GM21381 (cell line): ENCODE results near the gene FUT7.
"Not testable (repeated sequence)": the region's sequence is repeated elsewhere in the genome, so short reads cannot be mapped to it uniquely, and the experiment has no call there.

Experiments used
- ATAC-seq: cut with Tn5 transposase; IDR thresholded peaks from one replicate; pipeline ENCODE4 v1.9.1; 2021; ENCODE audit warnings: mild to moderate bottlenecking, moderate library complexity; ENCODE audit not compliant: unreplicated experiment

Gene FUT7

GRCh38 chr9:137066096-137066861, 34.4 kb upstream of the FUT7 start:
- no peak for ATAC-seq

- no peak for ATAC-seq
Observed at GRCh38 chr9:137065336-137065967, 33.6 kb upstream of the FUT7 start.

GRCh38 chr9:137064880-137065164, 32.9 kb upstream of the FUT7 start:
- no peak for ATAC-seq

GRCh38 chr9:137064027-137064879, 32.4 kb upstream of the FUT7 start:
- ATAC-seq: no peak

GRCh38 chr9:137063311-137064026, 31.6 kb upstream of the FUT7 start:
- no peak for ATAC-seq

GRCh38 chr9:137062798-137063197, 30.9 kb upstream of the FUT7 start:
- not testable (repeated sequence) for ATAC-seq

GRCh38 chr9:137062384-137062783, 30.5 kb upstream of the FUT7 start:
- no peak for ATAC-seq

GRCh38 chr9:137058521-137059234, 26.8 kb upstream of the FUT7 start:
- no peak for ATAC-seq

GRCh38 chr9:137057545-137057944, 25.7 kb upstream of the FUT7 start:
- ATAC-seq: no peak

GRCh38 chr9:137056739-137057415, 25.0 kb upstream of the FUT7 start:
- ATAC-seq: no peak

- ATAC-seq: no peak
Observed at GRCh38 chr9:137055385-137056364, 23.8 kb upstream of the FUT7 start.

GRCh38 chr9:137054932-137055384, 23.1 kb upstream of the FUT7 start:
- ATAC-seq: no peak

GRCh38 chr9:137053944-137054931, 22.4 kb upstream of the FUT7 start, which contains the start of gene ENTPD2:
ENTPD2 (minus strand) TSS chr9:137054061; CDS start chr9:137053997, 64 bp downstream.
- ATAC-seq: no peak

GRCh38 chr9:137052998-137053943, 21.4 kb upstream of the FUT7 start:
- no peak for ATAC-seq

GRCh38 chr9:137052293-137052692, 20.4 kb upstream of the FUT7 start:
- no peak for ATAC-seq

- no peak for ATAC-seq
Observed at GRCh38 chr9:137051145-137051724, 19.3 kb upstream of the FUT7 start.
